GM12878 (cell line): ENCODE data around the gene U2AF2.

Source experiments
- CHD2 ChIP-seq: IDR thresholded peaks from 2 replicates; pipeline ENCODE4 v1.6.1; 2011; ENCODE audit warnings: low read depth, low read length, improper control_type of control experiment, borderline replicate concordance
- CTCF ChIP-seq, 3 experiments: IDR thresholded peaks in 2 of 3; conservative IDR thresholded peaks in 1 of 3; 2 replicates each; pipeline ENCODE4 v1.5.1; 2011; ENCODE audit warnings: low read depth in 3 of 3, low read length in 3 of 3, mild to moderate bottlenecking in 3 of 3, control low read depth in 2 of 3, moderate library complexity in 2 of 3, inconsistent platforms in 1 of 3, mixed read lengths in 1 of 3; ENCODE audit not compliant: control insufficient read depth in 2 of 3, insufficient read depth in 1 of 3; ENCODE audit errors: extremely low read depth in 1 of 3
- TF ChIP-seq, protein P1 (sequence below): fragments of 450-650 bp; IDR thresholded peaks from 2 replicates; pipeline ENCODE4 v1.6.1; 2017; ENCODE audit warnings: mild to moderate bottlenecking

DNA sequence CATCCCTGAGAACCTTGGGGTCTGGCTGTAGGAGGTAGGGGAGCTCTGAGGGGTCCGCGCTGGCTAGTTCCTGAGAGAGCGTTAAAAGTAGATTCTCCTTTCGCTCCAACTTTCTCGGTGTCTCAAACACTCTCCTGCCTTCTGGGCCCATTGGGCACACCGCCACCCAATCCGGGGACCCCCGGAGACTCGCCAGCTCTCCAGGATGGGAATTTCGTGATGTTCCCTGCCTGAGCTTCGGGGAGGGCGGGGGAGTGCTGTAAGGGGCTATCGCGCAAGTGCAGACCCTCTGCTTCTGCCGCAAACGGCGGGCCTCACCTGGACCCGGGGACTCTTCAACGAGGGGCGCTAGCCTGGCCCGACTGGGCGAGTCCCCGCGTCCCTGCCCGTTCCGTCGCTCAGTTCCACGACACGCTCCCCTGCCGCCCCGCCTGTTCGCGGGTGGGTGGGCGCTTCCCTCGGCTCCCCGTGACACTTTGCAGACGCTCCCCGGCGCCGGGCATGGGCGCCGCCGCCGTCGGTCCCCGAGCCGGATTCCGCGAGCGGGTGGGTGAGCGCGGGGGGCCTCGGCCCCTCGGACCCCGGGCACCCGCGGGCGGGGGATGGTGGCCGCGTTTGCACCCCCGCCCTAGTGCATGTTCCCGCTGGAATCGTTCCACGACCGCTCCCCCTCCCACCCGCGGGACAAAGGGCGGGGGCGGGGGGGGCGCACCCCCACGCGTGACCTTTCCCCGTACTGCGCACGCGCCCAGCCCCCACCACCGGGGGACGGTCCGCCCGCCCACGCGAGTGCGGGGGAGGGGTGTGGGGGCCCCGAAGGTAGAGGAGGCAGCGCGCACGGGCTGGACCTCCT, 6.9 kb upstream of the U2AF2 start, which contains the start of gene CCDC106:
- TF ChIP-seq CTCF (IDR thresholded peaks at IDR 0.05 in 2 of 3, conservative IDR thresholded peaks at IDR 0.05 in 1 of 3; ENCODE audit: control insufficient read depth in 2 of 3, extremely low read depth in 1 of 3, insufficient read depth in 1 of 3, low read depth in 3 of 3, low read length in 3 of 3) (no peak), CHD2 (0 out of 2 replicates have a peak, but pooled peaks have one; percentile 75)
- TF ChIP-seq, protein P1, sequence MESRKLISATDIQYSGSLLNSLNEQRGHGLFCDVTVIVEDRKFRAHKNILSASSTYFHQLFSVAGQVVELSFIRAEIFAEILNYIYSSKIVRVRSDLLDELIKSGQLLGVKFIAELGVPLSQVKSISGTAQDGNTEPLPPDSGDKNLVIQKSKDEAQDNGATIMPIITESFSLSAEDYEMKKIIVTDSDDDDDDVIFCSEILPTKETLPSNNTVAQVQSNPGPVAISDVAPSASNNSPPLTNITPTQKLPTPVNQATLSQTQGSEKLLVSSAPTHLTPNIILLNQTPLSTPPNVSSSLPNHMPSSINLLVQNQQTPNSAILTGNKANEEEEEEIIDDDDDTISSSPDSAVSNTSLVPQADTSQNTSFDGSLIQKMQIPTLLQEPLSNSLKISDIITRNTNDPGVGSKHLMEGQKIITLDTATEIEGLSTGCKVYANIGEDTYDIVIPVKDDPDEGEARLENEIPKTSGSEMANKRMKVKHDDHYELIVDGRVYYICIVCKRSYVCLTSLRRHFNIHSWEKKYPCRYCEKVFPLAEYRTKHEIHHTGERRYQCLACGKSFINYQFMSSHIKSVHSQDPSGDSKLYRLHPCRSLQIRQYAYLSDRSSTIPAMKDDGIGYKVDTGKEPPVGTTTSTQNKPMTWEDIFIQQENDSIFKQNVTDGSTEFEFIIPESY: no peak
